G401.6 (cell line): Measurements from ENCODE around the gene MARCHF5.

ENCODE experiments used
- FAIRE-seq: peaks from 2 replicates; lab custom pipeline; 2012; peaks lifted over from hg19 to GRCh38; lab: Jason Lieb, UNC

MARCHF5 gene

GRCh38 chr10:92290837-92291615 lies at the start of gene MARCHF5, which contains the start of gene CPEB3:
Gene MARCHF5, plus strand, starts transcription at chr10:92291167. Its CDS starts 328 bp downstream, at chr10:92291495.
Gene CPEB3, minus strand, starts transcription at chr10:92291078. Its CDS starts 50,728 bp downstream, at chr10:92240350.
- peak; percentile 97 for FAIRE-seq

- FAIRE-seq = no peak
Measured at GRCh38 chr10:92241501-92241900, 49.5 kb upstream of the MARCHF5 start.

- no peak for FAIRE-seq
Measured at GRCh38 chr10:92242380-92242779, 48.6 kb upstream of the MARCHF5 start.

GRCh38 chr10:92242910-92243671 lies 47.9 kb upstream of the MARCHF5 start:
- FAIRE-seq = peak; percentile 97

- no peak for FAIRE-seq
Measured at GRCh38 chr10:92244796-92245195, 46.2 kb upstream of the MARCHF5 start.

GRCh38 chr10:92248566-92248965 lies 42.4 kb upstream of the MARCHF5 start:
- FAIRE-seq = no peak

GRCh38 chr10:92263396-92263795 lies 27.6 kb upstream of the MARCHF5 start:
- no peak for FAIRE-seq

GRCh38 chr10:92264249-92264648 lies 26.7 kb upstream of the MARCHF5 start:
- no peak for FAIRE-seq

- no peak for FAIRE-seq
Measured at GRCh38 chr10:92265687-92266258, 25.2 kb upstream of the MARCHF5 start.

GRCh38 chr10:92267343-92267742 lies 23.6 kb upstream of the MARCHF5 start:
- no peak for FAIRE-seq

GRCh38 chr10:92268748-92269147 lies 22.2 kb upstream of the MARCHF5 start:
- no peak for FAIRE-seq

- FAIRE-seq = no peak
Measured at GRCh38 chr10:92274071-92274470, 16.9 kb upstream of the MARCHF5 start.

GRCh38 chr10:92278996-92279696 lies 11.8 kb upstream of the MARCHF5 start:
- FAIRE-seq = no peak

- FAIRE-seq = no peak
Measured at GRCh38 chr10:92284112-92284704, 6.8 kb upstream of the MARCHF5 start.

- FAIRE-seq = no peak
Measured at GRCh38 chr10:92290076-92290836, 711 bp upstream of the MARCHF5 start.

GRCh38 chr10:92291616-92291865 lies 574 bp downstream of the MARCHF5 start:
- no peak for FAIRE-seq

- FAIRE-seq = no peak
Measured at GRCh38 chr10:92291921-92292845, 1.2 kb downstream of the MARCHF5 start.

- no peak for FAIRE-seq
Measured at GRCh38 chr10:92298487-92298886, 7.5 kb downstream of the MARCHF5 start.

- FAIRE-seq = no peak
Measured at GRCh38 chr10:92303096-92303495, 12.1 kb downstream of the MARCHF5 start.

- FAIRE-seq = no peak
Measured at GRCh38 chr10:92304061-92304460, 13.1 kb downstream of the MARCHF5 start.
